Measurements from ENCODE around the gene MET. TPM values are rescaled to one million over a fixed set of nuclear protein-coding genes. Genes with fewer than 3 reads are reported as not detected.

Gene MET
- total RNA-seq, 2 donors from 2014 or later, result 2.5 to 7.3 TPM

- Histone ChIP-seq H3K4me3 (ENCODE audit: low read length) (no peak overlapping the region), H3K27ac (ENCODE audit: low read depth, low read length) (no peak overlapping the region), H3K4me1 (ENCODE audit: control insufficient read depth, insufficient read depth, low read length) (no peaks in the 10 kb centered on the region), H3K27me3 (ENCODE audit: control insufficient read depth, insufficient read depth, low read length, poor library complexity, severe bottlenecking) (no peaks in the 10 kb centered on the region), H3K9ac (ENCODE audit: extremely low read depth, low read length, poor library complexity, severe bottlenecking) (no peak overlapping the region), H3K9me3 (ENCODE audit: control insufficient read depth, low read length) (no peaks in the 10 kb centered on the region), H3K36me3 (ENCODE audit: control insufficient read depth, insufficient read depth, low read length) (no peaks in the 10 kb centered on the region)
- H3K27me3 Mint-ChIP-seq (ENCODE audit: insufficient read depth), result no peaks in the 10 kb centered on the region
- DNase-seq, result no peak
- no peaks in the 10 kb centered on the region for H3K36me3 Mint-ChIP-seq (ENCODE audit: low read depth)
- H3K4me1 Mint-ChIP-seq, result no peaks in the 10 kb centered on the region
- no peaks in the 10 kb centered on the region for H3K9me3 Mint-ChIP-seq
- no peak for TF ChIP-seq CTCF (conservative IDR thresholded peaks at IDR 0.05)
- no peak overlapping the region for H3K4me3 Mint-ChIP-seq
- no peak overlapping the region for H3K27ac Mint-ChIP-seq
- WGBS, 2 experiments (ENCODE audit: insufficient coverage in 1 of 2, insufficient read length in 1 of 2), result 83 to 91% methylated on average over 2 of the region's 2 CpGs
Measured at GRCh38 chr7:116801092-116801710, 129.2 kb downstream of the MET start.

GRCh38 chr7:116802144-116802745 lies 130.2 kb downstream of the MET start:
- Histone ChIP-seq H3K27me3 (ENCODE audit: control insufficient read depth, insufficient read depth, low read length, poor library complexity, severe bottlenecking) (no peaks in the 10 kb centered on the region), H3K4me3 (ENCODE audit: low read length) (no peak overlapping the region), H3K36me3 (ENCODE audit: control insufficient read depth, insufficient read depth, low read length) (no peaks in the 10 kb centered on the region), H3K9me3 (ENCODE audit: control insufficient read depth, low read length) (no peaks in the 10 kb centered on the region), H3K4me1 (ENCODE audit: control insufficient read depth, insufficient read depth, low read length) (no peaks in the 10 kb centered on the region), H3K9ac (ENCODE audit: extremely low read depth, low read length, poor library complexity, severe bottlenecking) (no peak overlapping the region), H3K27ac (ENCODE audit: low read depth, low read length) (no peak overlapping the region)
- Mint-ChIP-seq H3K27ac (no peak overlapping the region), H3K9me3 (no peaks in the 10 kb centered on the region), H3K4me1 (no peaks in the 10 kb centered on the region), H3K4me3 (no peak overlapping the region), H3K36me3 (ENCODE audit: low read depth) (no peaks in the 10 kb centered on the region), H3K27me3 (ENCODE audit: insufficient read depth) (no peaks in the 10 kb centered on the region)
- DNase-seq, result no peak
- TF ChIP-seq CTCF (conservative IDR thresholded peaks at IDR 0.05), result no peak
- 84 to 88% methylated on average over 6 to 7 of the region's 7 CpGs for WGBS, 2 experiments (ENCODE audit: insufficient coverage in 1 of 2, insufficient read length in 1 of 2)

- DNase-seq, result peak; percentile 57
Measured at GRCh38 chr7:116802746-116803152, 130.8 kb downstream of the MET start.

More at GRCh38 chr7:116802746-116803152, 130.8 kb downstream of the MET start:
- WGBS, 2 experiments (ENCODE audit: insufficient coverage in 1 of 2, insufficient read length in 1 of 2), result 20 to 58% methylated on average over 2 to 5 of the region's 5 CpGs
- H3K27ac Mint-ChIP-seq, result no peak overlapping the region
- H3K4me3 Mint-ChIP-seq, result no peak overlapping the region
- no peaks in the 10 kb centered on the region for H3K4me1 Mint-ChIP-seq
- H3K9ac ChIP-seq (ENCODE audit: extremely low read depth, low read length, poor library complexity, severe bottlenecking), result no peak overlapping the region
- TF ChIP-seq CTCF (conservative IDR thresholded peaks at IDR 0.05), result peak; percentile 74
- H3K27me3 Mint-ChIP-seq (ENCODE audit: insufficient read depth), result no peaks in the 10 kb centered on the region
- H3K27ac ChIP-seq (ENCODE audit: low read depth, low read length), result no peak overlapping the region
- no peaks in the 10 kb centered on the region for H3K4me1 ChIP-seq (ENCODE audit: control insufficient read depth, insufficient read depth, low read length)
- H3K27me3 ChIP-seq (ENCODE audit: control insufficient read depth, insufficient read depth, low read length, poor library complexity, severe bottlenecking), result no peaks in the 10 kb centered on the region
- H3K36me3 Mint-ChIP-seq (ENCODE audit: low read depth), result no peaks in the 10 kb centered on the region
- H3K36me3 ChIP-seq (ENCODE audit: control insufficient read depth, insufficient read depth, low read length), result no peaks in the 10 kb centered on the region
- no peaks in the 10 kb centered on the region for H3K9me3 Mint-ChIP-seq
- no peak overlapping the region for H3K4me3 ChIP-seq (ENCODE audit: low read length)
- no peaks in the 10 kb centered on the region for H3K9me3 ChIP-seq (ENCODE audit: control insufficient read depth, low read length)
